SHP77 (cell line): ENCODE data around the gene GPT2.
A peak's percentile ranks its signal among the peaks of the same experiment; 100 is the strongest.

Experiments
- DNase-seq, 2 experiments: peaks; one replicate each; lab custom pipeline; 2025; lab: John Stamatoyannopoulos, UW

Gene GPT2

GRCh38 chr16:46968063-46968435 is 83.9 kb downstream of the GPT2 start:
- no peak for DNase-seq

DNA sequence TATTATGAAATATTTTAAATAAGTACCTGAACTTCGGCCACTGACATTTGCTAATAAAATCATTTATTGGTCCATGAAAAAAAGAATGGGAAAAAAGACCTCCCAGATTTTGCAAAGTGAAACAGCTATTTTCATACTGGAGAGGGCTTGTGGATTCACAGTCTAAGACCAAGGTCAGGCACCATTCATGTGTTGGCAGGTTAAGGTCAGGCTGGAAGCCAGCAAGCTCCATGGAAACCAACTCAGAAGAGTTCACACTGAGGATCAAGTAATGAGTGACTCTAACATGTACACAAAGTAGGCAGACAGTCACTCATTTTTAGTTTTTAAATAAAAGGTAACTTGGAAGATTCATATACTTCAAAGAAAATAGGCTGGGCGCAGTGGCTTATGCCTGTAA is 85.9 kb downstream of the GPT2 start:
- DNase-seq: no peak

- no peak for DNase-seq
These were observed 87.1 kb downstream of the GPT2 start for GRCh38 chr16:46971271-46971670.

GRCh38 chr16:46972429-46973206 is 88.5 kb downstream of the GPT2 start:
- DNase-seq: peak in 1 of 2 experiments; percentile 33

DNA sequence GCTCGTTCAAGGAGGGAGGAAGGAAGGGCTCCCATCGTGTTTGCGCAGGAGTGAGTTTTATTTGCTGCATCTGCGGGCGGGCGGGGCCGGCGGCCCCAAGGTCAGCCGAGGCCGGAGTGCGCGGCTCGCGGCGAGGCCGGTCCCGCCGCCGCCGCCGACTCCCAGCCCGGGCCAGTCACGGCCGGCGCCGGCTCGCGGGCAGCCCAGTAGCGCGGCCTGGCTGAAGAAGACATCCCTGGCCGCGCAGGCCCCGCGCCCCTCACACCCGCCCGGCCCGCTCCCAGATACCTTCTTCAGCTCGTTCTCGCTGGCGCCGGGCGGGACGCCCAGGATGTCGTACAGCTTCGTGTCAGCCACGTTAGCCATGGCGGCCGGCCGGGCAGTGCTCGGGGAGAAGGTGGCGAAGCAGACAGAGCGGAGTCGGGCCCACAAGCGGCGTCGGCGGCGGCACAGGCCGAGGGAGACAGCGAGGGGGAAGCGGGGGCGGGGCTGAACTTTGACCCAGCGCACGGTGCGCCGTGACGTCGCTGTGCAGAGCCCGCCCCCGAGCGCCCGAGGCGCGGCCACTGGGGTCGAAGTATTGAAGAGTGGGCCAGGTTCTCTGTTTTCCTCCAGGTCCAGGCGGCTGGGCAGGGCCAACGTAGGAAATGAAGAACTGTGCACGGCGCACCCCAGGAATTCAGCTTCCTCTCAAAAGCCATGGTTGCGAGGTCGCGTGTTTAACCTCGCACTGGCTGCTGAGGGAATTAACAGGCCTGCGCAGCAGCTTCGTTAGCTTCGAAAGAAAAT is 89.2 kb downstream of the GPT2 start, which contains the start of gene DNAJA2:
TSS of gene DNAJA2 (minus strand) at position 468 of the 789 bp plus-strand sequence. CDS start at position 366, 102 bp downstream.
- peak; percentile 77 to 90 for DNase-seq

GRCh38 chr16:46973996-46974324 is 89.8 kb downstream of the GPT2 start:
- DNase-seq: no peak

DNA sequence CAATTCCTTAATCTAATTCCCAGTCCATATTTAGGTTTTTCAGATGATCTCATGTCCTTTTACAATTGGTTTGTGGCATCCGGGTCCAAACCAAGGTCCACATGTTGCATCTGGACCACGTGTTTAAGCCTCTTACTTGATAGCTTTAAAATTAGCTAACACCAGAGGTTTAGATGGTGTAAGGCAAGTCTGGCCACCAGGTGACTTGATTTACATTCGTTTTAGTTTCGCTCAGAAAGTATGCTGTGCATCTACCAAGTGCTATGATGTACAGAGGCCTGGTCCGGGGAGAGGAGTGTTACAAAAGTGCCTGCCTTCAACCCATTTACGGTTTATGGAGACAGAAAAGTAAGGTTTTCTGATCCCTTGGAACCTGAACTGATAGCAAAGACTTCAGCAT is 90.2 kb downstream of the GPT2 start:
- DNase-seq: peak in 1 of 2 experiments; percentile 46

DNA sequence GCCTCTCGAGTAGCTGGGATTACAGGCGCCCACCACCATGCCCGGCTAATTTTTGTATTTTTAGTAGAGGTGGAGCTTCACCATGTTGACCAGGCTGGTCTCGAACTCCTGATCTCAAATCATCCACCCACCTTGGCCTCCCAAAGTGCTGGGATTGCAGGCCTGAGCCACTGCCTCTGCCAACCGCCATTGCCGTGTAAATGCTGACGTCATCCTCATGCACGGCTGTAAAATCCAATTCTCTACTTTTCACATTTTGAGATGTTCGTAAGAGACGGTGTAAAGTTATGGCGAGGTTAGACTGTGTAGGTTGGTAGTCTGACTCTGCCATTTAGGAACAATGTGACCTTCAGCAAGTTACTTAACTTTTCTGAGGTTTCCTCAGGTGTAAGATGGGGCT is 91.0 kb downstream of the GPT2 start:
- DNase-seq: no peak

DNA sequence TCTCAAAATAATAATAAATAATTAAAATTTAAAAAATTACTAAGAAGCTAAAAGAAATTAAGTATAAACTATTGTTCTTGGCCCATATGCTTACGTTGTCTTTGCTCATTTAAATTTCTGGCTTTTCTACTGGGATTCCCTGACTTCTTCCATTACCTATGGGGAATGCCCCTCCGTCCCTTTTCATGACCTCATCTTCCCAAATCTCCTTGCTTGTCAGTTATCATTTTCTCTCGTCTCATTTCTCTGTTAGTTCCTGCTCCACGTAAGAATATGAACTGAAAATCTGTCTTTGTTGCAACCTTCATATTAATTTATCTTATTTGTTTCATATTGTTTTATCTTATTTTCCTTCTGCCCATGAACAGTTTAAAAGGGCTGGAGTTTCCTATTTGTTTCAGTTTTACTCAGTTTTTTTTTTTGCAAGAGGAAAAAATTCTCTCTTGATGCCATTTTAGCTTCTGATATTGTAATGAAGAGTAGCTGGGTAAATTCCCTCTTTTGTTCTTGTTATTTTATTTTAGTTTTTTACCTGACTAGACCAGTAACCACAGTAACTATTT is 91.8 kb downstream of the GPT2 start:
- no peak for DNase-seq

DNA sequence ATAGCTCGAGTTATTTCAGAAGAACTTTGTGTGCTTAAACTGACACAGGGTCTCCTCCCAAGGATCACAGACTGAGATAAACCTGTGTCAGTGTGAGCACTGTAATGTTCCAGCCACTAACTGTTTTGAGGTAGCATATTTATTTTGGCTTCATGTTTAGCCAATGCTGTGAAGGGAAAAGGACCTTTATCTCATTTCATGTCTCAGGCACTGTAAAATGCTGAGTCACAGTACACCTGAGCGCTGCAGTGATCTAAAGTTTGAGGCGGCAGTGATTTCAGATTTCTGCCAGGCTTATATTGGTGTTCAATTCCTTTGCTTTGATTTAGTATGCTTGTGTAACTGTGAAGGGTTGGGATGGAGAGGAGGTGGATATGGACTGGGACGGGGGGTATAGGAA is 92.4 kb downstream of the GPT2 start:
- DNase-seq: no peak
